ENCODE data around the gene SLC12A7.

- TF ChIP-seq CTCF (IDR thresholded peaks at IDR 0.05) (no peak), POLR2A (IDR thresholded peaks at IDR 0.05) (no peak), POLR2AphosphoS5 (IDR thresholded peaks at IDR 0.05) (no peak), EP300 (IDR thresholded peaks at IDR 0.05) (no peak)
Measured at GRCh38 chr5:1052076-1052475, 59.8 kb downstream of the SLC12A7 start.
